D721Med (cell line): ENCODE measurements around the gene UPF1.
A peak's percentile ranks its signal among the peaks of the same experiment; 100 is the strongest.

Source experiments
- DNase-seq: peaks from one replicate; pipeline ENCODE4 v3.0.0; 2011; ENCODE audit warnings: low spot score; ENCODE audit not compliant: insufficient read length
- FAIRE-seq: peaks from 2 replicates; lab custom pipeline; 2011; peaks lifted over from hg19 to GRCh38; lab: Jason Lieb, UNC
- TF ChIP-seq, protein P1 (sequence below): IDR thresholded peaks from 2 replicates; pipeline ENCODE4 v1.5.1; 2012; ENCODE audit warnings: mild to moderate bottlenecking, control low read depth; ENCODE audit not compliant: insufficient read depth; ENCODE audit errors: missing control alignments

Gene UPF1

DNA sequence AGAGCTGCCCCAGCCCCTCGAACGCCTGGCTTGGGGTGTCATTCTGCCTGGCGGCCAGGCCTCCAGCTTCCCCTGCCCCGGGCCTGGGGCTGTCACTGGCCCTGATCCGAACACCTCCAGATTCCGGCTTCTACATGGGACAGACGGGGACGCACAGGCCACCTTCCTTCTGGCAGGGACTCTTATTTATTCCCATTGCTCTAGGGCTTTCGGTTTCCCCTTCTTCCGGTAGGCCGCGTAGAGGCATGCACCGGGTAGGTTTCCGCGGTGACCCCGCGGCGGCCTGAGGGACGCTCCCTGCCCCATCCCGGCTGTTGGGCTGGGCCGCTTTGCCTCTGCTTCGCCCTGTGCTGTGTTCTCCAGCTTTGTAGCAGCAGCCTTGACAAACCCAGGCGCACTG, 36.0 kb downstream of the UPF1 start:
- FAIRE-seq (no peak), DNase-seq (no peak)
- TF ChIP-seq, protein P1, sequence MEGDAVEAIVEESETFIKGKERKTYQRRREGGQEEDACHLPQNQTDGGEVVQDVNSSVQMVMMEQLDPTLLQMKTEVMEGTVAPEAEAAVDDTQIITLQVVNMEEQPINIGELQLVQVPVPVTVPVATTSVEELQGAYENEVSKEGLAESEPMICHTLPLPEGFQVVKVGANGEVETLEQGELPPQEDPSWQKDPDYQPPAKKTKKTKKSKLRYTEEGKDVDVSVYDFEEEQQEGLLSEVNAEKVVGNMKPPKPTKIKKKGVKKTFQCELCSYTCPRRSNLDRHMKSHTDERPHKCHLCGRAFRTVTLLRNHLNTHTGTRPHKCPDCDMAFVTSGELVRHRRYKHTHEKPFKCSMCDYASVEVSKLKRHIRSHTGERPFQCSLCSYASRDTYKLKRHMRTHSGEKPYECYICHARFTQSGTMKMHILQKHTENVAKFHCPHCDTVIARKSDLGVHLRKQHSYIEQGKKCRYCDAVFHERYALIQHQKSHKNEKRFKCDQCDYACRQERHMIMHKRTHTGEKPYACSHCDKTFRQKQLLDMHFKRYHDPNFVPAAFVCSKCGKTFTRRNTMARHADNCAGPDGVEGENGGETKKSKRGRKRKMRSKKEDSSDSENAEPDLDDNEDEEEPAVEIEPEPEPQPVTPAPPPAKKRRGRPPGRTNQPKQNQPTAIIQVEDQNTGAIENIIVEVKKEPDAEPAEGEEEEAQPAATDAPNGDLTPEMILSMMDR: no peak

DNA sequence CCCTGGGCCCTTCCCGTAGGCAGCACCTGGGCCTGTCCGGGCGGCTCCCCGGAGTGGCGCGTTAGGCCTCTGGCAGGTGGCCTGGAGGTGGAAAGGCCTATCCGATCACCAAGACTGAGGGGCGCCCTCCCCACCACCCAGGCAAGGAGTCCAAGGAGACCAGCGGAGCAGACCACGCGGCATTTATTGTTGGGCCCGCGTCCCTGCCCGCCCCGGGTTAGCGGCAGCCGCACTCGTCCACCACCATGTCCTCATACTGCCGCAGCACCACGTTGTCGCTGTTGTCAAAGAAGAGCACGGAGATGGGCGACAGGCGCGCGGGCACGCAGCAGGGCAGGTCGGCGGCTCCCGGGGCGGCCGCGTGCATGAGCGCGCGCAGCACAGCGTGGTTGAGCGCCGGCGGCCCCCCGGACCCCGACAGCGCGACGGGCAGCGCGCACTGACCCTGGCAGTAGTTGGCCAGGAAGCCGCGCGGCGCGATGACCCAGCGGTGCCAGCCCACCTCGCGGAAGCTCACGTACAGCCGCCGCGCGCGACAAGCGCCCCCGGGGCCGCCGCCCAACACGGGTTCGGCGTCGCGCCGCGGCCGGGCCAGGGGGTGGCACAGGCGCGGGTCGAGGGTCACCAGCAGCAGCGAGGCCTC, 36.7 kb downstream of the UPF1 start:
- DNase-seq: no peak
- TF ChIP-seq, protein P1: no peak
- no peak for FAIRE-seq

DNA sequence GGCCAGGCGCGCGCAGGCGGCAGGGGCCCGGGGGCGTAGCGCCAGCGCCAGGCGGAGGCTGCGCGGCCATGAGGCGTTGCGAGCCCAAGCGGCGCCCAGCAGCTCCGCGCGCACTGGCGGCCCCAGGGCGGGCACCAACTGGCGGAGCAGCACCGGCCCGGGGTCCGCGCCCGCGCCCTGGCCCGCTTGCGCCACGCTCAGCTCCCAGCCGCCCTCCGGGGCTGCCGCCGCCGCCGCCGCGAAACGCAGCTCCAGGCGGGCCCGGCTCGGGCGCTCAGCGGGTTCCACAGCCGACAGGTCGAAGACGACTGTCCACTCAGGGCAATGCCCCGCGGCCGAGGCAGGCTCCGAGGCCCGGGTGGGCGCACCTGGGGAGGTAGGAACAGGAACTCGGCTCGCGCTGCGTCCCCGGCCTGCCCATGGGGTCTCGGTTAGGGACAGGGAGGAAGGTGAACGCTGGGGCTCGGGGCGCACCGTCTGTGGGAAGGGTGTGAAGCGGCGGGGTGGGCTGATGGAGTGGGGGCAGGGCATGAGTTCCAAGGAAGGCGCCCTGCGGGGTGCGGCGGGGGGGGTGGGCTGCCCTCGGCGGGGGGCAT, 37.4 kb downstream of the UPF1 start:
- FAIRE-seq (no peak), DNase-seq (no peak)
- TF ChIP-seq, protein P1: no peak

DNA sequence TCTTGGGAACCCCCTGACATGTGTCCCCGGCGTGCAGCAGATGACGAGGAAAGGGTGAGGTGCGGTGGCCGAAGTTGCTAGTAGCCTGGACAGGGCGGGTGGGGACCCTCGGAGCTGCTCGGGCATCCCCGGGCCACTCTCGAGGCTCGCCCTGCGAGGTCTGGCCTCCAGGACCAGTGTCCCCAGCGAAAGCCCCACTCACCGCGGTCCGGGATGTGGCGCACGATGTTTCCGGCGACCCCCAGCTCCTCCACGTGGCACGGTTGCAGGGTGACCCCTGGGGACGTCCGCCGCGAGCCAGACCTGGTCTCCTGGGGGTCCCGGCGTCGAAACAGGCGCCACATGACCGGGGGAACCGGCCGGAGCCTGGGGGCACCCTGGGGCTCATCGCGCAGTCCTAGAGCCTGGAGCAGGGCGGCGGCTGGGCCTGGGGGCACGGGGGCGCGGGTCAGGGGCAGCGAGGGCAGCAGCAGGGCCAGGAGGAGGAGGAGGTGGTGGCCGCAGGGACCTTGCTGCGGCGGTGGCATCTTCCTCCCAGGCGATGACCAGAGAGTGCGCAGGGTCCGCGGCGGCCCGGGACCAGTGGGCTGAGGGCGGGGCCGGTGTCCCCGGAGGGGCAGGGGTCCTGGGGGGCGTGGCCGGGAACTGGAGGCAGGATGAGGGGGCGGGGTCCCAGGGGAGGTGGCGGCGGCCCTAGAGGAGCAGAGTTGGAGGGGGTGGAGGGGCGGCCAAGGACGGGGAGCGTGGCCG, 38.2 kb downstream of the UPF1 start:
- DNase-seq (no peak), FAIRE-seq (no peak)
- TF ChIP-seq, protein P1: no peak

DNA sequence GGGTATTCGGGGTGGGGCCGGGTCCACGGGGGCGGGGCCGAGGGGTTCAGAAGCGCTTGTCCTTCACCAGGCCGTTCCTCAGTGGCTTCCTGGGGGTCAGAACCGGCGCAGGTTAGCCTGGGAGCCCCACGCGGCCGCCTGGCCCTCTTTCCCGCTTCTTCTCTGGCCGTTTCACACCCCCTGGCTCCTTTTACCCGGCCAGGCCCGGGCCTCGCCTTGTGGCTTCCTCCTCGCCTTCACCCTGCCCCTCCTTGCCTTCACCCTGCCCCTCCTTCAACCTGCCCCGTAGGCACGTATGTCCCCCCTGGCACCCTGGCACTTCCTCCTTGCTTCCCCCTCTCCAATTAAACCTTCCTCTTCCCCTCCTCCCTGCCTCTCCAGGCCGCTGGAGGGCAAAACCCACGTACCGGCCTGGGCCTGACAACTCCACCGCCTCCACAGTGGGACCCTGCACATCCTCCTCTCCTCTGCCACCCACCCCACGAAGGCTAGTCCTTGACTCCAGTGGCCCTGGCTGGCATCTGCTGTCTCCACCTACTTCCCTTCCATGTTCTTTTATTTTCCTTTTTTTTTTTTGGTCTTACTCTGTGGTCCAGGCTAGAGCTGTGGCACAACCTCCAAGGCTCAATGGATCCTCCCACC, 38.9 kb downstream of the UPF1 start:
- no peak for FAIRE-seq
- TF ChIP-seq, protein P1: no peak
- DNase-seq: no peak

DNA sequence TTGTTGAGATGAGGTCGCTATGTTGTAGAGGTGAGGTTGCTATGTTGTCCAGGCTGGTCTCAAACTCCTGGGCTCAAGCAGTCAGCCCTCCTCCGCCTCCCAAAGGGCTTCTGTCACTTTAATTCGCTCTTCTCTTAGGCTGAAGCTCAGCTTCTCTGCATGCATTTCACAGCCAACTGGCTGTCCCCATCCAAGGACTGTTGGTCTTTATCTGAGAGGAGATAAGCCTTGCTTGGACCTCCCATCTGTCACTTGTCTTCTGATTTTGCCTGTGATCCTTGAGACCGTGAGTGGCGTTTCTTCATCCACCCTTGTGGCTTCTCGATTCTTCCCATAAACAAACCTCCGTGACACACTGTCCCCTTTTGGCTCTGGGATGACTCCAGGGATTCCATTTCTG, 39.8 kb downstream of the UPF1 start:
- DNase-seq: peak; percentile 82
- peak; percentile 66 for FAIRE-seq
- TF ChIP-seq, protein P1: no peak
